ENCODE results near the gene CAMK1G. TPM values are rescaled to one million over a fixed set of nuclear protein-coding genes. Genes with fewer than 3 reads are reported as not detected.
A peak's percentile ranks its signal among the peaks of the same experiment; 100 is the strongest.

Gene CAMK1G
- total RNA-seq, 1 experiment from 2014 or later = not detected

DNA sequence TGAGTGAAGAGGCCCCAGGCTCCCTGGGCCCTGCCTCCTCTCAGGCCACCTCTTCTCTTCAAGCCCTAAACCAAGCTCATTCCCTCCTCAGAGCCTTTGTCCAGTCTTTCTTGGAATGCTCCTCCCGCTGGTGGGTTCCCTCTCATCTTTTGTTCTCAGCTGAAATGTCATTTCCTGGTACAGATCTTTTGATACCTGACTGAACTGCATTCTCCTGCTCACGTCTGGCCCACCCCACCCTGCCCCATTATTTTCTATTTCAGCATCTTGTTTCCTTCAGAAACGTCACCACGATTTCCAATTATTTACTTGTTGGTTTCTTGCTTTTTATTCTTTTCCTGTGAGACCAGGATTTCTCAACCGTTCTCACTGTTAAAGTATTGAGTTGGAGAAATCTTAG is 52.3 kb downstream of the CAMK1G start:
- Mint-ChIP-seq H3K36me3 (ENCODE audit: insufficient read depth, unreplicated experiment) (peaks cover 100% of the 10 kb centered on the region), H3K4me1 (ENCODE audit: insufficient read depth, unreplicated experiment) (peaks cover 50% of the 10 kb centered on the region), H3K4me3 (ENCODE audit: unreplicated experiment) (no peak overlapping the region), H3K9me3 (ENCODE audit: unreplicated experiment) (no peaks in the 10 kb centered on the region), H3K27ac (ENCODE audit: low read depth, unreplicated experiment) (peak overlapping the region; percentile 72), H3K27me3 (ENCODE audit: insufficient read depth, unreplicated experiment) (no peaks in the 10 kb centered on the region)
- intact Hi-C loops (cut with micrococcal nuclease) = loop anchor here (2.0 kb wide), 1 partner anchor 15 kb away; no protein-coding TSS in a partner anchor
- DNase-seq (ENCODE audit: unreplicated experiment) = no peak
- ChIA-PET CTCF (interaction anchor here (0.5 to 2.8 kb wide), 10 partner anchors 11 to 982 kb away, joined by 3 to 12 read pairs (median 5); partner anchors contain the start of gene LAMB3), POLR2A (interaction anchor here (0.7 to 3.1 kb wide), 6 partner anchors 8 to 109 kb away, joined by 3 to 16 read pairs (median 10); partner anchors contain the start of gene LAMB3)
- BruUV-seq (replicated peaks) = no TSS peak
- TF ChIP-seq, protein P1, sequence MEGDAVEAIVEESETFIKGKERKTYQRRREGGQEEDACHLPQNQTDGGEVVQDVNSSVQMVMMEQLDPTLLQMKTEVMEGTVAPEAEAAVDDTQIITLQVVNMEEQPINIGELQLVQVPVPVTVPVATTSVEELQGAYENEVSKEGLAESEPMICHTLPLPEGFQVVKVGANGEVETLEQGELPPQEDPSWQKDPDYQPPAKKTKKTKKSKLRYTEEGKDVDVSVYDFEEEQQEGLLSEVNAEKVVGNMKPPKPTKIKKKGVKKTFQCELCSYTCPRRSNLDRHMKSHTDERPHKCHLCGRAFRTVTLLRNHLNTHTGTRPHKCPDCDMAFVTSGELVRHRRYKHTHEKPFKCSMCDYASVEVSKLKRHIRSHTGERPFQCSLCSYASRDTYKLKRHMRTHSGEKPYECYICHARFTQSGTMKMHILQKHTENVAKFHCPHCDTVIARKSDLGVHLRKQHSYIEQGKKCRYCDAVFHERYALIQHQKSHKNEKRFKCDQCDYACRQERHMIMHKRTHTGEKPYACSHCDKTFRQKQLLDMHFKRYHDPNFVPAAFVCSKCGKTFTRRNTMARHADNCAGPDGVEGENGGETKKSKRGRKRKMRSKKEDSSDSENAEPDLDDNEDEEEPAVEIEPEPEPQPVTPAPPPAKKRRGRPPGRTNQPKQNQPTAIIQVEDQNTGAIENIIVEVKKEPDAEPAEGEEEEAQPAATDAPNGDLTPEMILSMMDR (IDR thresholded peaks at IDR 0.05; ENCODE audit: unreplicated experiment) = no peak

DNA sequence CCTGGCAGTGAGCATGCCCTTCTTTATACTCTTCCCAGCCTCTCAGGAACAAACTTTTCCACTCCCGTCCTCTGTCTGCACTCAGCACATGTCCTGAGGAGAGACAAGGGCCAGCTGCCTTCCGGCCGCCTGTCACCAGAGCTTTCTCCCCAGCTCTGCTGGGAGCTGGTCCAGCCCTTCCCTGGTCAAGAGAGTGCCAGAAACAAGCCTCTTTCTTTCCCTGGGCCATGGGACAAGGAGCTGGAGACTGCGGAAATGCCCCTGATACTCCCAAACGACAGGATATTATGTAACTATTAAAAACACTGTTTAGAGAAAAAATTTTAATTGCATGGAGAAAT is 58.3 kb downstream of the CAMK1G start:
- H3K27ac Mint-ChIP-seq (ENCODE audit: low read depth, unreplicated experiment) = no peak overlapping the region
- DNase-seq (ENCODE audit: unreplicated experiment) = no peak
- no peaks in the 10 kb centered on the region for H3K27me3 Mint-ChIP-seq (ENCODE audit: insufficient read depth, unreplicated experiment)
- ChIA-PET CTCF (interaction anchor here (0.8 to 21.0 kb wide), 17 partner anchors 12 to 182 kb away, joined by 3 to 564 read pairs (median 6); partner anchors contain the start of gene LAMB3), POLR2A (interaction anchor here (0.7 to 4.1 kb wide), 10 partner anchors 8 to 164 kb away, joined by 3 to 97 read pairs (median 4); partner anchors contain the start of genes IRF6 and LAMB3)
- peaks cover 100% of the 10 kb centered on the region for H3K36me3 Mint-ChIP-seq (ENCODE audit: insufficient read depth, unreplicated experiment)
- H3K4me3 Mint-ChIP-seq (ENCODE audit: unreplicated experiment) = no peak overlapping the region
- no peaks in the 10 kb centered on the region for H3K9me3 Mint-ChIP-seq (ENCODE audit: unreplicated experiment)
- TF ChIP-seq, protein P1 (IDR thresholded peaks at IDR 0.05; ENCODE audit: unreplicated experiment) = no peak
- intact Hi-C loops (cut with micrococcal nuclease) = no loop called here
- peaks cover 66% of the 10 kb centered on the region for H3K4me1 Mint-ChIP-seq (ENCODE audit: insufficient read depth, unreplicated experiment)
- BruUV-seq (replicated peaks) = no TSS peak

DNA sequence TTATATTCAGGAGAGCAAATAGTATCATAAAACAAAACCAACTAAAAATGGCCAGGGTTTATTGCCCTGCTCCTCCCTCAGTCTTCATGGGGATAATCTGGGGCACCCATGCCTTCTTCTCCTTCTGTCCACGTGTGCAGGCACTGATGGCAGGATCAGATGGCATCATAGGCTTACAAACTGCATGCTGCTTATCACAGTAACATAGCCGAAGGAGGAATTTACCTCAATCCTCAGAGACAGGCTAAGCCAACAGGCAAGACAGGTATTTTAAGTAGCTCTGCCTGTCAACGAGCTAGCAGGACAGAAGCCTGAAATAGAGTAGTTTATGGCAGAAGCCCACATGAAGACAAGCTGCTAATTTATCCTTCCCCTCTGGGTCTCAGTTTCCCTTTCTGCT is 59.3 kb downstream of the CAMK1G start:
- Mint-ChIP-seq H3K9me3 (ENCODE audit: unreplicated experiment) (no peaks in the 10 kb centered on the region), H3K27ac (ENCODE audit: low read depth, unreplicated experiment) (peak overlapping the region; percentile 68), H3K27me3 (ENCODE audit: insufficient read depth, unreplicated experiment) (no peaks in the 10 kb centered on the region), H3K4me1 (ENCODE audit: insufficient read depth, unreplicated experiment) (peaks cover 69% of the 10 kb centered on the region), H3K4me3 (ENCODE audit: unreplicated experiment) (peak overlapping the region; percentile 24), H3K36me3 (ENCODE audit: insufficient read depth, unreplicated experiment) (peaks cover 100% of the 10 kb centered on the region)
- intact Hi-C loops (cut with micrococcal nuclease) = no loop called here
- no peak for DNase-seq (ENCODE audit: unreplicated experiment)
- ChIA-PET POLR2A (interaction anchor here (0.6 to 4.1 kb wide), 11 partner anchors 7 to 211 kb away, joined by 3 to 97 read pairs (median 8); partner anchors contain the start of gene LAMB3), CTCF (interaction anchor here (0.6 to 21.0 kb wide), 30 partner anchors 9 to 357 kb away, joined by 3 to 564 read pairs (median 5); partner anchors contain the start of genes HSD11B1 and LAMB3)
- TF ChIP-seq, protein P1 (IDR thresholded peaks at IDR 0.05; ENCODE audit: unreplicated experiment) = no peak
- BruUV-seq (replicated peaks) = no TSS peak

DNA sequence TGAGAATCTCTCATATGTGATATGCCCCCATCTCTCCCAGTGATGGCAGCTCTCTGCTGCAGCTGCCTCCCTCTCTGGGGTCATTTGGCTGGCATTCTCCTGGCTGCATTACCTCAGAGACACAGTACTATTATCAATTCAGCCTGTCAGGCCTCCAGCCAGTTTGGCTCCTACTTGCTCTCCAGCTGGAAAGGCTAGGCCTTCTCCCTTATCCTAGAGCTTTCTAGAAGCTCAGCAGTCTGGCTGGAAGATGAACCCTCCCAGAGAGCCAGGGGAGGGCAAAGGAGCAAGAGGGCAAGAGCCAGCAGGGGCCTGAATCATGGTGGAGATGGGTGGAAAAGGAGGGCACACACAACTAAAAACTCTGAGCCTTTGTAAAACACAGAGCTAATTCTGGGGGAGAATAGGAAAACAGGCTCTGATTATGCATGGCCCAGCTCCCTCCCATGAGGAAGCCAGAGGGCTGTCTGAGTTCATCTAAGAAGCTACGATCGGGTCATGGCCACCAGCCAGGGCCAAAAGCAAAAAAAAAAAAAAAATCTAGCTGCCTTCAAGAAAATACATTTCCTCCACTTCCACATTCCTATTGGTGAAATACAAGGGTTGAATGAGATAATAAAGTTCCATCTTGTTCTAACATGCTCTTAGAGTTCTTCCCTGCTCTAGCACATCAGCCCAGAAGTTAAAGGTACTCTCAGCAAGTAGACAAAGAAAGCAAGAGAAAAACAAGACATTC is 59.9 kb downstream of the CAMK1G start:
- TF ChIP-seq, protein P1 (IDR thresholded peaks at IDR 0.05; ENCODE audit: unreplicated experiment) = no peak
- peaks cover 100% of the 10 kb centered on the region for H3K36me3 Mint-ChIP-seq (ENCODE audit: insufficient read depth, unreplicated experiment)
- DNase-seq (ENCODE audit: unreplicated experiment) = peak; percentile 61
- no peaks in the 10 kb centered on the region for H3K27me3 Mint-ChIP-seq (ENCODE audit: insufficient read depth, unreplicated experiment)
- BruUV-seq (replicated peaks) = no TSS peak
- no peaks in the 10 kb centered on the region for H3K9me3 Mint-ChIP-seq (ENCODE audit: unreplicated experiment)
- peak overlapping the region; percentile 24 for H3K4me3 Mint-ChIP-seq (ENCODE audit: unreplicated experiment)
- intact Hi-C loops (cut with micrococcal nuclease) = no loop called here
- peaks cover 69% of the 10 kb centered on the region for H3K4me1 Mint-ChIP-seq (ENCODE audit: insufficient read depth, unreplicated experiment)
- H3K27ac Mint-ChIP-seq (ENCODE audit: low read depth, unreplicated experiment) = peak overlapping the region; percentile 68
- ChIA-PET CTCF (interaction anchor here (0.6 to 21.0 kb wide), 35 partner anchors 9 to 1595 kb away, joined by 3 to 564 read pairs (median 5); partner anchors contain the start of genes HSD11B1 and LAMB3), POLR2A (interaction anchor here (0.6 to 4.1 kb wide), 15 partner anchors 8 to 212 kb away, joined by 3 to 97 read pairs (median 5); partner anchors contain the start of gene LAMB3)
